HepG2 (cell line): Measurements from ENCODE around the gene TMEM107. TPM values are rescaled to one million over a fixed set of nuclear protein-coding genes. Genes with fewer than 3 reads are reported as not detected.

Experiments
- ATF5 ChIP-seq: sonication (generic); formaldehyde crosslinking; IDR thresholded peaks from 2 replicates; pipeline ENCODE4 v1.4.0; 2020; ENCODE audit warnings: mild to moderate bottlenecking, low read depth, missing genetic modification reagents
- ELK4 ChIP-seq: sonication (generic); formaldehyde crosslinking; IDR thresholded peaks from 2 replicates; pipeline ENCODE4 v1.9.0; 2021; ENCODE audit warnings: missing genetic modification reagents, borderline replicate concordance
- ETV5 ChIP-seq: IDR thresholded peaks from 2 replicates; pipeline ENCODE4 v1.6.1; 2018; ENCODE audit warnings: missing biosample characterization, missing genetic modification reagents, inconsistent platforms, borderline replicate concordance
- GZF1 ChIP-seq: sonication (generic); formaldehyde crosslinking; IDR thresholded peaks from 2 replicates; pipeline ENCODE4 v1.5.1; 2020; ENCODE audit warnings: mild to moderate bottlenecking, missing genetic modification reagents
- MAZ ChIP-seq, 2 experiments: sonication (generic) in 1 of 2; formaldehyde crosslinking in 1 of 2; IDR thresholded peaks; 2 replicates each; pipeline versions ENCODE4 v1.5.0 to v1.6.1; 2012 to 2020; ENCODE audit warnings: low read depth in 2 of 2, mild to moderate bottlenecking in 2 of 2, borderline replicate concordance in 1 of 2, improper control_type of control experiment in 1 of 2, low read length in 1 of 2, missing genetic modification reagents in 1 of 2, moderate library complexity in 1 of 2
- RCOR2 ChIP-seq: IDR thresholded peaks from 2 replicates; pipeline ENCODE4 v1.6.1; 2016; ENCODE audit warnings: missing biosample characterization, missing genetic modification reagents
- SIN3B ChIP-seq: fragments of 150-350 bp; IDR thresholded peaks from 2 replicates; pipeline ENCODE4 v1.6.1; 2014; ENCODE audit warnings: low read length
- SMAD9 ChIP-seq: sonication (generic); formaldehyde crosslinking; IDR thresholded peaks from 2 replicates; pipeline ENCODE4 v1.5.1; 2020; ENCODE audit warnings: mild to moderate bottlenecking, missing genetic modification reagents
- SMARCE1 ChIP-seq: fragments of 450-650 bp; IDR thresholded peaks from 2 replicates; pipeline ENCODE4 v1.6.1; 2017; ENCODE audit warnings: borderline replicate concordance
- TOE1 ChIP-seq: sonication (generic); formaldehyde crosslinking; IDR thresholded peaks from 2 replicates; pipeline ENCODE4 v1.4.0; 2020; ENCODE audit warnings: mild to moderate bottlenecking, missing genetic modification reagents
- ZBTB4 ChIP-seq: sonication (generic); formaldehyde crosslinking; IDR thresholded peaks from 2 replicates; pipeline ENCODE4 v1.4.0; 2020; ENCODE audit warnings: missing genetic modification reagents, mild to moderate bottlenecking, borderline replicate concordance
- ZMYM2 ChIP-seq: sonication (generic); formaldehyde crosslinking; IDR thresholded peaks from 2 replicates; pipeline ENCODE4 v1.8.0; 2022; ENCODE audit warnings: mild to moderate bottlenecking, missing genetic modification reagents
- ZNF207 ChIP-seq: fragments of 450-650 bp; IDR thresholded peaks from 2 replicates; pipeline ENCODE4 v1.6.1; 2016; ENCODE audit warnings: antibody characterized with exemption, borderline replicate concordance
- polyA plus RNA-seq, 8 experiments: library from polyadenylated mRNA; depleted of rRNA in 3 of 8; stranded (reverse) in 7 of 8; unstranded in 1 of 8; fragments of >200 nt; fragmentation: Illumina TruSeq in 4 of 8; extraction: Trizol in 4 of 8; gene quantifications; 2 replicates each; pipeline versions ENCODE4 v1.2.1 to v1.2.3, GENCODE V29; 2011 to 2016; ENCODE audit warnings: low read depth in 4 of 8, missing spikeins in 1 of 8, mixed read lengths in 1 of 8; ENCODE audit not compliant: insufficient read depth in 1 of 8
- total RNA-seq, 5 experiments: library from RNA; depleted of rRNA; stranded (reverse); fragments of >200 nt; fragmentation: Illumina TruSeq; extraction: Trizol; gene quantifications; 2 replicates each; pipeline ENCODE4 v1.2.3, GENCODE V29; 2016; ENCODE audit warnings: low read depth in 1 of 5
- TF ChIP-seq, protein P1 (sequence below): IDR thresholded peaks from 2 replicates; pipeline ENCODE4 v1.6.1; 2012; ENCODE audit warnings: low read depth, low read length, improper control_type of control experiment
- TF ChIP-seq, protein P2 (sequence below): sonication (generic); formaldehyde crosslinking; IDR thresholded peaks from 2 replicates; pipeline ENCODE4 v1.5.0; 2020; ENCODE audit warnings: mild to moderate bottlenecking, missing genetic modification reagents, borderline replicate concordance
- TF ChIP-seq, protein P3 (sequence below): sonication (generic); formaldehyde crosslinking; IDR thresholded peaks from 2 replicates; pipeline ENCODE4 v1.5.1; 2020; ENCODE audit warnings: missing genetic modification reagents, mild to moderate bottlenecking, borderline replicate concordance

TMEM107 gene
- total and polyA plus RNA-seq, 2 of the 13 experiments (the other 11 are each of a cell fraction or from before 2014, with no cell fraction given) = 7.2 to 15.3 TPM

DNA sequence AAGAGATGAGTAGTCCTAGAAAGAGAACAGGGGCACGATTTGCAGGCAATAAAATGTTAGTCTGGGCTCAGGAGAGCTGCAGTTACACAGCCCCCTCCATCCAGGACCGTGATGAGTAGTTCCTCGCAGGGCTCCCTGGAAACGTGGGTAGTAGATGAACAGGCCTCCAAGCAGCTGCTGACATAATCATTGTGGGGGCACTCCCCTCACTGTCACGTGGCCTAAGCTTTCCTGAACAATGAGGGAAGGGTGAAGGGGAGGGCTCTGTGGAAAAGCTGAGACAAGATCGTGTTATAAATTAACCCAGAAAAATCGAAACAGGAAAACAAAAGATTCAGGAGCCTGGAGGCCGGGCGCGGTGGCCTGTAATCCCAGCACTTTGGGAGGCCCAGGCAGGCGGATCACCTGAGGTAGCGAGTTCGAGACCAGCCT, 22.6 kb downstream of the TMEM107 start (continued):
- TF ChIP-seq, protein P1, sequence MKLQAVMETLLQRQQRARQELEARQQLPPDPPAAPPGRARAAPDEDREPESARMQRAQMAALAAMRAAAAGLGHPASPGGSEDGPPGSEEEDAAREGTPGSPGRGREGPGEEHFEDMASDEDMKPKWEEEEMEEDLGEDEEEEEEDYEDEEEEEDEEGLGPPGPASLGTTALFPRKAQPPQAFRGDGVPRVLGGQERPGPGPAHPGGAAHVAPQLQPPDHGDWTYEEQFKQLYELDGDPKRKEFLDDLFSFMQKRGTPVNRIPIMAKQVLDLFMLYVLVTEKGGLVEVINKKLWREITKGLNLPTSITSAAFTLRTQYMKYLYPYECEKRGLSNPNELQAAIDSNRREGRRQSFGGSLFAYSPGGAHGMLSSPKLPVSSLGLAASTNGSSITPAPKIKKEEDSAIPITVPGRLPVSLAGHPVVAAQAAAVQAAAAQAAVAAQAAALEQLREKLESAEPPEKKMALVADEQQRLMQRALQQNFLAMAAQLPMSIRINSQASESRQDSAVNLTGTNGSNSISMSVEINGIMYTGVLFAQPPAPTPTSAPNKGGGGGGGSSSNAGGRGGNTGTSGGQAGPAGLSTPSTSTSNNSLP = peak; percentile 14; the same call in 1 of the 2 replicates
- TF ChIP-seq ZMYM2 (CRISPR knock-in tag) (no peak), ZNF207 (no peak), ETV5 (CRISPR knock-in tag) (peak; percentile 54; the same call in 1 of the 2 replicates), ZBTB4 (CRISPR knock-in tag) (no peak), ATF5 (CRISPR knock-in tag) (no peak), ELK4 (CRISPR knock-in tag) (no peak), MAZ (IDR thresholded peaks at IDR 0.05; ENCODE audit: borderline replicate concordance, low read depth, low read length) (peak; percentile 90), MAZ (CRISPR knock-in tag; IDR thresholded peaks at IDR 0.05; ENCODE audit: low read depth) (no peak), GZF1 (CRISPR knock-in tag) (no peak), SMAD9 (CRISPR knock-in tag) (no peak), SIN3B (no peak), RCOR2 (CRISPR knock-in tag) (no peak), SMARCE1 (no peak), TOE1 (CRISPR knock-in tag) (no peak)
- TF ChIP-seq, protein P2, sequence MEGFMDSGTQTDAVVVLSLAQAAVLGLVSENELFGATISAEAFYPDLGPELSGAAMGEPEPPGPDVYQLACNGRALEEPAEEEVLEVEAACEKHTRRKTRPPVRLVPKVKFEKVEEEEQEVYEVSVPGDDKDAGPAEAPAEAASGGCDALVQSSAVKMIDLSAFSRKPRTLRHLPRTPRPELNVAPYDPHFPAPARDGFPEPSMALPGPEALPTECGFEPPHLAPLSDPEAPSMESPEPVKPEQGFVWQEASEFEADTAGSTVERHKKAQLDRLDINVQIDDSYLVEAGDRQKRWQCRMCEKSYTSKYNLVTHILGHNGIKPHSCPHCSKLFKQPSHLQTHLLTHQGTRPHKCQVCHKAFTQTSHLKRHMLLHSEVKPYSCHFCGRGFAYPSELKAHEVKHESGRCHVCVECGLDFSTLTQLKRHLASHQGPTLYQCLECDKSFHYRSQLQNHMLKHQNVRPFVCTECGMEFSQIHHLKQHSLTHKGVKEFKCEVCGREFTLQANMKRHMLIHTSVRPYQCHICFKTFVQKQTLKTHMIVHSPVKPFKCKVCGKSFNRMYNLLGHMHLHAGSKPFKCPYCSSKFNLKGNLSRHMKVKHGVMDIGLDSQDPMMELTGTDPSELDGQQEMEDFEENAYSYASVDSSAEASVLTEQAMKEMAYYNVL (CRISPR knock-in tag) = no peak
- TF ChIP-seq, protein P3, sequence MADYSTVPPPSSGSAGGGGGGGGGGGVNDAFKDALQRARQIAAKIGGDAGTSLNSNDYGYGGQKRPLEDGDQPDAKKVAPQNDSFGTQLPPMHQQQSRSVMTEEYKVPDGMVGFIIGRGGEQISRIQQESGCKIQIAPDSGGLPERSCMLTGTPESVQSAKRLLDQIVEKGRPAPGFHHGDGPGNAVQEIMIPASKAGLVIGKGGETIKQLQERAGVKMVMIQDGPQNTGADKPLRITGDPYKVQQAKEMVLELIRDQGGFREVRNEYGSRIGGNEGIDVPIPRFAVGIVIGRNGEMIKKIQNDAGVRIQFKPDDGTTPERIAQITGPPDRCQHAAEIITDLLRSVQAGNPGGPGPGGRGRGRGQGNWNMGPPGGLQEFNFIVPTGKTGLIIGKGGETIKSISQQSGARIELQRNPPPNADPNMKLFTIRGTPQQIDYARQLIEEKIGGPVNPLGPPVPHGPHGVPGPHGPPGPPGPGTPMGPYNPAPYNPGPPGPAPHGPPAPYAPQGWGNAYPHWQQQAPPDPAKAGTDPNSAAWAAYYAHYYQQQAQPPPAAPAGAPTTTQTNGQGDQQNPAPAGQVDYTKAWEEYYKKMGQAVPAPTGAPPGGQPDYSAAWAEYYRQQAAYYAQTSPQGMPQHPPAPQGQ = no peak
